ENCODE measurements around the gene TBATA.
A peak's percentile ranks its signal among the peaks of the same experiment; 100 is the strongest.

Gene TBATA, protein sequence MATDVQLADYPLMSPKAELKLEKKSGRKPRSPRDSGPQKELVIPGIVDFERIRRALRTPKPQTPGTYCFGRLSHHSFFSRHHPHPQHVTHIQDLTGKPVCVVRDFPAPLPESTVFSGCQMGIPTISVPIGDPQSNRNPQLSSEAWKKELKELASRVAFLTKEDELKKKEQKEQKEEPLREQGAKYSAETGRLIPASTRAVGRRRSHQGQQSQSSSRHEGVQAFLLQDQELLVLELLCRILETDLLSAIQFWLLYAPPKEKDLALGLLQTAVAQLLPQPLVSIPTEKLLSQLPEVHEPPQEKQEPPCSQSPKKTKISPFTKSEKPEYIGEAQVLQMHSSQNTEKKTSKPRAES

DNA sequence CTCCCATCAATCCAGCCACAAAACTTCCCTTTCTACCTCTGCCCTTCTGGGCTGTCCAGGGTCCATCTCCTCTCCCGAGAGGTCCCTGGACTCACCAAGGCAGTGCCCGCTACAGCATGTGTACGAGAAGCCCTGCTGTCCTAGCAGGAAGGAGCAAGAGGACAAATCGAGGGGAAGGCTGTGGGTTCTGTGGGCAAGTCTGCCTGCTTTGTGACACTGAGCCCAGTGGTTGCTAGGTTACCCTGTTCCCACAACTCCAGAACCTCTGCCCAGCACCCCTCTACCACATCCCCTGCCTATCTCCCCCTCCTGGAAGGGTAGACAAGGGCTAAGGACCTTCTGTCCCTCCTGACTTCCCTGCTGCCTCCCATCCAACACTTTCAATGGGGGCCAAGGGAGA lies at the start of gene TBATA:
Gene TBATA, minus strand, starts transcription at position 188 of the 400 bp plus-strand sequence. CDS start 1,998 bp downstream, outside the sequence.
- no peak for DNase-seq

DNA sequence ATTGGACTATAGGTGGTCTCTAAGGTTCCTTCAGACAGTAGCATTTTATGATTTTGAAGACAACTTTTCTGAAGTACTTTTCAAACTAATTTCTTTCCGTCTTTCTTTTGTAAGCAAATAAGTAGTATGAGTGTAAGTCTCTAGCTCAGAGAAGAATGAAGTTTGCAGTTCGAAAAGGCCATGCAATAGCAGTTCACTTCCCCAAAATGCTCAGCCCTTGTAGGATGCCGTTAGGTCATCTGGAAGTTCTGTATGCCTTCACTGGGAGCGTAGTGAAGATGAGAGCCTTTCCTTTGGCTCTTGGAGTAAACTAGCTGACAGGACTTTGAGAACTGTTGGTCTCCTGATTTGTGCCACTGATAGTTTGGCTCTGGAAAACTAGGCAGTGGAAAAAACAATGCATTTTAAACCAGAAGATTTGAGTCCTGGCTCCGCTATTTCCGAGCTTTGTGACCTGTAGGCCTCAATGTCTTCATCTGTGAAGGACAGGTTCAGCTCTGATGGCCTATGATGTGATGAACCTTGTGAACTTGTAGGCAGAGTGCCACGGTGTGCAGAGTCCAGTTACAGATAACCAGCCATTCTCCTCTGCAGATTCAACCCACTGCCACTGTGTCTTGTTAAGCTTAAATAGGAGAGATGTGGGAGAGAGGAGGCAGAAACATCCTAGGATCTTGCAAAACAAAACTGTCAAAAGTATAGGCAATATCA lies 49.4 kb upstream of the TBATA start:
- DNase-seq = no peak

DNA sequence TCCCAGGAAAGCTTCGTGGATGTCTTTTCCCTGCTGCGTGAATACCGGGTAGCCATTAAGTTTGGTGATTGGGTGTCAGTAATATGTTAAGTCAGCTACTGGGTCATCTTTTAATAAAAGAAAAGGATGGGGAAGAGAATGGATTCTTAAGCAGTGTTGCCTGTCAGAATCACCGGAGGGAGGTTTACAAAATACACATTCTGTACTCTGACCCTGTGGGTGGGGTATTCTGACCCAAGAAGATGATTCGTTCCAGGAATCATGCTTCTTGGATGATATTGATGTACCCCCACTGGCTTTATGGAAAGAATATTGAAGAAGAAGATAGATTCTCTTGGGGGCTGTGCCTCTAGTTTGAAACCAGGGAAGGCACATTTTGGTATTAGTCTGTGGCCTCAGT lies 48.8 kb upstream of the TBATA start:
- DNase-seq = no peak

DNA sequence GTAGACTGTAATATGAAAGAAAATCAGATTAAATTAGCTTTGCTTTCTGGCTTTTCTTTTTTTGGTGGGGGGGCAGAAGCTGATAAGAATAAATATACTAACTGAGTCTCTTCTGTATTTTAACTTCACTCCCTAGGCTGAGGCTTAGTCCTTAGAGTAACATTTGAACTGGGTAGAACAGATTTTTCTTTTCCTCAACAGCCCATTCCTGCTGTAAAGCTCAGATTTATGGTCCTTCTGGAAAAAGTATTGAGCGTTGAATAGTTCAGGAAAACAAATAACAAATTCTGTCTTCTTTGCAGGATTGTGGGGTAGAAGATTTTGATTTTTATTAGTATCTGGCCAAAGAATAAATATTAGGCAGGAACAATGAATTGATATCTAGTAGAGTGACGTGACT lies 48.4 kb upstream of the TBATA start:
- no peak for DNase-seq

DNA sequence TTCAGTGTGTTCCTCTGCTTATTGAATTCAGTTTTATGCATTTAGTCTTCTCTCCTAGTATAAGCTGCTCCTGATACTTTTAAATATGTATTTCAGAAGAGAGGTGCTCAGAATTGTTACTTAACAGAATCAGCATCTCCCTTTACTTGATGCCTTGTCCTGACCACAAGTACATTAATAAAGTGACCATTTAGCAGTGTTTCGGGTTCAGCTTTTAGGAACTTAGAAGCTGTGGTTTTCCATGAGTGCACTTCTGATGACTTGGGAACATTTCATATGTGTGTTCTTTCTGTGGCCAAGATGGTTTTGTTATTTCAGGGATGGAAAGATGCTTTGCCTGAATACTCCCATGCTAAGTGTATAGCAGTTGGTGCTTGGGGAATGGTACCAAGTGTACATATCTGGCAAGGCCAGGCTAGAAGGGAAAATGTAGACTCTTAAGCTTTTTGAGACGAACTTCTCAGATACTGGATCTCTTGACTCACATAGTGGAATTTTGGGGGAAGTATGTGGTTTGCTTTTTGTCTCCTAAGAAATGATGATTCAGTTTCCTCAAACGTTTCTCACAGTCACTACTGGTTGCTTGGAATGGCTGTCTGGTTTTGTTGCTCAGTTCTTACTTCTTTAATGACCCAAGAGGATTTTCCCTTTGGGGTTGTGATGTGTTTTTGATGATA lies 47.8 kb upstream of the TBATA start:
- peak; percentile 23 for DNase-seq

DNA sequence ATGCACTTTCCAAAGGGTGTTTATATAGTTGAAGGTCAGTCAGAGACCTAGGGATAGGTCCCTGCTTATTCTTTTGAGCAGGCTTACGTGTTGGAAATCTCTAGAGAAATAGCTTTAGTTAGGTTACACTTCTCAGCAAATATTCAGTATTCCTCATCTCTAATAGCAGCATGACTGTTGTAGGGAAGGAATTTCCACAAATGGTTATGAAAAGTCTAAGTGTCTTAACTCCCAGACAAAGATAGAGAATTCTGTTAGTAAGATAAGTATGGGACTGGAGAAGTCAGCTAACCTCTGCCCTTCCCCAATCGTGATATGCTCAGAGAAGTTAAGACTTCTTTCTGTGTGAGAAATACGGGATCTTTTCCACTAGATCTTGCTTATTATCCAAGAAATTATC lies 47.0 kb upstream of the TBATA start:
- DNase-seq = no peak

DNA sequence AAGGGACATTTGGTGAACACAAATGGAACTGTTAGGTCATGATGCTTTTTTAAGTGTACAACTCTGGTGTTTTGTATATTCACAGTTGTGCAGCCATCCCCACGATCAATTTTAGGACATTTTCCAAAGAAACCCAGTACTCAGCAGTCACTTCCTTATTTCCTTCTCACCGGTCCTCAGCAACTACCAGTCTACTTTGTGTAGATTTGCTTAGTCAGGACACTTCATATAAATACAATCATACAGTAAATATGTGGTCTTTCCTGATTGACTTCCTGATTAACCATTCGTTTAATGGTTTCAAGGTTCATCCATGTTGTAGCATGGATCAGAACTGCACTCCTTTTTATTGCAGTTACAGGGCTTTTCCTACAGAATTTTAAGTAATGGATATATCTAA lies 45.0 kb upstream of the TBATA start:
- DNase-seq = no peak

DNA sequence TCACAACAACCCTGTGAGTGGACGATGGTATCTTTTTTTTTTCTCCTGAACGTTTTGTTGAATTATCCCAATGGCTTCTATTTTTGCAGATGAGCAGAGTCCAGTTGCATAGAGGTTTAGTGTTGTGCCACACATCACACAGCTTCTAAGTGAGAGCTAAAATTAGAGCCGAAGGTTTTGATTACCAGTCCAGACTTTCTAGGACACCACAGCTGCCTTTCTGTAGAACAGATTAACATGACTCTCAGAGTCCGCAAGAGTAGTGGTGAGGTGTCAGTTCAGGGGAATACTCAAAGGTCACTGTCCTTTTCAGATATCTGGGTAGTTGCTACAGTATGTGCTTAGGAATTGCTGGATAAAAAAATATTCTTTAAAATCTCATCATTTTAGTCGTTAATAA lies 44.4 kb upstream of the TBATA start:
- DNase-seq = no peak

DNA sequence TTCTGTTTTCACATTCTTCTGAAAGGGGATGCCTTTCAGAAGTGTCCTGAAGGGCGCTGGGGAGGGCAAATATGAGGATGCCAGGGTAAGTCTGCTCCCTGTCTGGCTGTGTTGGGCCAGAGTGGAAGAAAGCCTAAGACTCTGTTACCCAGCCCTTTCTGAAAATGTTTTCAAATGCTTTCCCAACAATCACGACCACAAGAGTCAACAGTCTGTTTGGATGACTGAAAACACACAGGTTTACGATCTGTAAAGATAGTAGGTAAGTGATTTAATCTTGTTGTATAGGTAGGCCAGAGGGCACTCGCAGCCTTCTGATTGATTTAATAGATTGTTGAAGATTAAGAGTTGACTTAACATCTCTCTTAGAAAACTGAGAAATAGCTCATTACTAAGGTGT lies 43.7 kb upstream of the TBATA start:
- DNase-seq = no peak

DNA sequence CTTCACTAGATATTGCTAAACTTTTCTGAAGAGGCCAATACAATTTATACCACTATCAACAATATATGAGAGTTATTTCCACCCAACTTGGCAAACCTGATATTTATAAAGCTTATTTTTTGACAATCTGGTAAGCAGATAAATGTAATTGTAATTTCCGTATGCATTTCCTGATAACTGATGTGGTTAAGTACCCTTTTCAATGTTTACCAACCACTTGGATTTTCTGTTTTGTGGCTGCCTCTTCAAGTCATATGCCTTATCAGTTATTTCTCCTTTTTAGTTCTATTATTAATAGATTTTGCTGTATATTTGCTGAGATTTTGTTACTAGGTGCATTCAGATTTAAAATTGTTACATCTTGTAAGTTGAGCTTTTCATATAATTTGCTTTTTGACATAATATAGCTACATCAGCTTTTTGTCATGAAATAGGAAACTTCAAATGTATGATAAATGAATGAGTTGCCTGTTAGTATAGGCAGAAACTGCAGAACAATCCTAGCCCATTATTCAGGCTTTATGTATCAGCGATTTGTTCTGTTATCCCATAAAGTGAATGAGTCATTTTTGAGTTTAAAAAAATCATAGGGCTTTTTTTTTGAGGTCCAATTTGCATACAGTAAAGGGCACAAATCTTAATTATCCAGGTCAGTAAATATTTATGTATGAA lies 42.0 kb upstream of the TBATA start:
- no peak for DNase-seq

DNA sequence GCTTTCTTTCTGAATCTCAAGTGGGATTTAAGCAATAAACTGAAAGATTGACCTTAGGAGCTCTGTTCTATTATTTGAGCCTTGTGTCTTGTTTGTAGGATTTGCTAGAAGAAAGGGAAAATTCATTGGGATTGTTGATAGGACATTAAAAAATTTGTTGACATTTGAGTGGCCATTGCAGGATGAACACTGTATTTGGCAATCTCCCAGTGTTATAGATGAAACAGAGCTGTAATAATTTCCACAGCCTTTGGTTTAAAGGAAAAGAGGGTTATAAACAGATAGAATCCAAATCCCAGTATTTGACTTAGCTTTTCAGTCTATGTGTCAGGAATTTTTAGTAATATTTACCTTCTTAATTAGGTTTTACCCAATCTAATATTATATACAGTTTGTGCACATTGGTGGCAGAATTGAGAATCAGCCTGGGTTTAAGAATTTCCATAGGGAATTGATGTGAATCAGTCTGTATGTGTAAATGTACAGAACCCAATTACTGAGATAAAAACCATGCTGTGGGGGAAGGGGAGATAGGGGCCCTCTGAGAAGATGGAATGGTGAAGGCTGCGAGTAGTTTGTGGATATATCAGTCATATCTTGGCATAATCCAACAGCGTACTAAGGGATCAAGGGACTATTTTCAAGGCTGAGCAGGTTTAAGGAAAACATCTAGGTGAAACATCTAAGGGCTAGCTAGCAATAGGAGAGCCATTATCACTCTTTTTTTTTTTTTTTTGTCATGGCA lies 37.1 kb upstream of the TBATA start:
- no peak for DNase-seq

DNA sequence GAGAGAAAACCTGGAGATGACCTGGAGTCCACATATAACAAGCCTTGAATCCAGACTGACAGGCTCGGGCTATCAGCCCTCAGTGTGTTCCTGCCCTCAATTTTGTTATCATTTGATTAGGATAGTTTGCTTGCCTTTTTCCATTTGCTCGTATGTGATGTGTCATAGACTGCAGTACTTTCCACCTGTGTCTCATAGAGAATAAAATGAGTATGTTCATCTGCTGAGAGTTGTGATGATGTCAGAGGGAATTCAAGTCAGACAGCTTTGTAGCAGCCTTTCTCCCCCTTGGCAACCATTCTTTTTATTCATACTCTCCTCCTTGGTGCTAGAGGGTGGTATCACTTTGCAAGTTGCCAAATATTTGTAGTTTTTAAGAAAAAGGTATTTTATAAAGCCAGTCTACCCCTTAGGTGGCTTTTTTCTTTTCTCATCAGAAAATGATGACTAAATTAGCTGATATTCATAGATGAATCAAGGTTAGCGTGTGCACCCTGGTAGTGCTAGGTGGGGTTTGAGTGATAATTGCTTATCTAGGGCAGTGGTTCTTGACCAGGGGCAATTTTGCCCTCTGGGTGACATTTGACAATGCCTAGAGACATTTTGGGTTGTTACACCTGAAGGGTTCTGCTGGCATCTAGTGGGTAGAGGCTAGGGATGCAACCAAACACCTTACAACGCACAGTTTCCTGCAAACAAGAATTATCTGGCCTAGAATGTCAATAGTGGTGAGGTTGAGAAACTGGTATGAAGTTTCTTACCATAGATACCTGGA lies 36.0 kb upstream of the TBATA start:
- peak; percentile 14 for DNase-seq

DNA sequence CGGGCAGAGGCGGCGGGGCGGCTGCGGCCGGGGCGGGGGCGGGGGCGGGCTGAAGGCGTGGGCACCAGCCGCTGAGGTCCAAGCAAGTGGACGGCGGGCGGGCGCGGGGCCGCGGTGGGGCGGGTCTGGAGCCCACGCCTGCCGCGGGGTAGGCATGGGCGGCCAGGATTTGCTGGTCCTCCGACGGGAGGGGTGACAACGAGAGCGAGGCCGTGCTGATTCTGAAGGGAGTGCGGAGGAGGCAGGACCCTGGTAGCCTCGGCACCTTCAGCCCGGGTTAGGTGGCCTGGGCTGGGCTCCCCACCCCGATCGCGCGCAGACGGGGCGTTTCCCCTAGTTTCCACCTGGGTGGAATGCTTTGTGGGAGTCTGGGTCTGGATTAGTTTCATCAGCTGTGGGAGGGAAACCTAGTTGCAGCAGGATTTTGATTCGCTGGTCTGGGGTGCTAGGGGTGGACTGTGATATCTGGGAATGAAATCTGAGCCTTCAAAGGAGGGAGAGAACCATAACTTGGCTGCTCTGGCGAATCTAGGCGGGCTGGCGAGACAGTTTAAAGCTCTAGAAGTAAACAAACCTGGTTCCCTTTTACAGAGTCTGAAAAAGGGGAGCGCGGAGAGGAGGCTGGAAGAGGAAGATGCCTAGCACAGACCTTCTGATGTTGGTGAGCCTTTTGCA lies 31.2 kb upstream of the TBATA start:
- DNase-seq = peak; percentile 42

DNA sequence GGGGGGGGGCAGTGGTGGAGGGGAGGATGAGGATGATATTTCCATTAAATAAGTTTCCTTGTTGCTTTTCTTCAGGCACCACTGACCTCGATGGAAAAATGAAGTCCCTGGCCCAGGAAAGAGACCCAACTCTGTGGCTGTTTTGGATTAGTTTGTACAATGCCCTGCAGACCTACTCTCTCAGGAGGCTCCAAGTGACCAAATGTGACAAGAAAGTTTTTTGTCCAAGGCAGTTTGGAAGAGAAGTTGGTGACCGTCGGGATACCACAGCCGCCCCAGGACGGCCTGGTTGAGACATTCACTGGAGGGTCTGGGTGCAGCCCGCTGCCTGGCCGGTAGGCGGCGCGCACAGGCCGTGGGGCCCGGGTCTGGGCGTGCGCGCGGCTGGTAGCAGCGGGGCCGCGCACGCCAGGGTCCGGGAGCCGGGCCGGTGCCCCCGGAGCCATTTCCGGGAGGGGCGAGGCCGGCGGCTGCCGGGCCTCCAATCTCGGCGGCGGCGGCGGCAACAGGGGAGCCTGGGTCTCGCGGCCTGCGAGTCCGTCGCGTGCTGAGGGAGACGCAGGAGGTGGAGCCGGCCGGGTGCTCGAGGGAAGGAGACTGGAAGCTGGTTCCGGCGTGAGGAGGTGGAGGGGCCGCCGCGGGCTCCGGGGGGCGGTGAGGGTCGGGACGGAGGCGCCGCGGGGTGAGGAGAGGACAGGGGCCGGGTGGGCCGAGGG lies 30.5 kb upstream of the TBATA start, which contains the start of gene SGPL1:
Gene SGPL1, plus strand, starts transcription at position 445 of the 716 bp plus-strand sequence. CDS start 906 bp downstream, outside the sequence.
- DNase-seq = peak; percentile 86

DNA sequence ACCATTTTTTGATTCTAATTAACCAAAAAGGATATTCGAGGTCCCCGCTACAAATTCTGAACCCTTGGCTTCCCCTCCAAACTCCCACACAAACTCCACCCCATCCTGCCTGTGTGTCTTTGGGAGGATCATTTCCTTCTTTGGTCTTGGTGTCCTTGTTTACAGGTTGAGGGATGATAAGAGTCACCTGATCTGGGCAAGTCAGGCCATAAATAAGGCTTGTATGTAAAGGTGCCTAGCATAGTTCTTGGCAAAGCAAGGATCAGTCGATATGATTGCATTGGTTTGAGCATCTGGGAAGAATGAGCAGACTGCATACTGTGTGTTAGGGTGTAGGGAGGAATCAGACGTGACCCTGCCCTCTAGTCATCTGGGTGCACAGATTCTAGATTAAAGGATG lies 28.9 kb upstream of the TBATA start:
- DNase-seq = no peak

DNA sequence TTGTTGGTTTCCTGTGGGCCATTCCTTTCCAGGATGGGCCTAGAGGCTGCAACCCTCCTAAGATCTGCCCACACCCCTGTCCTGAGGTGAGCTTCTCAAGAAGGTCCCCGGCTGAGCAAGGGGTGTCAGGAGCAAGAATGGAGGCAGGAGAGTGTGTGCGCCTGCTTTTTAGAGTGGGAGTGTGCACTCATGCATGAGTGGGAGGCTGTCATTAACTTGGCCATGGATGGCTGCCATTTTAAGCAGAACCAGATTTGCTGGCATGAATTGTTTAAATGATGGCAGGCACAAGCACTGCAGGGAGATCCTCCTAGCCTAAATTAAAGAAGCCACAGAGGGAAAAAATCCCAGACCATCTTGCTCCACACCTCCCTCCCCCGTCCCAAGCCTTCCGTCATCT lies 27.6 kb upstream of the TBATA start:
- no peak for DNase-seq

DNA sequence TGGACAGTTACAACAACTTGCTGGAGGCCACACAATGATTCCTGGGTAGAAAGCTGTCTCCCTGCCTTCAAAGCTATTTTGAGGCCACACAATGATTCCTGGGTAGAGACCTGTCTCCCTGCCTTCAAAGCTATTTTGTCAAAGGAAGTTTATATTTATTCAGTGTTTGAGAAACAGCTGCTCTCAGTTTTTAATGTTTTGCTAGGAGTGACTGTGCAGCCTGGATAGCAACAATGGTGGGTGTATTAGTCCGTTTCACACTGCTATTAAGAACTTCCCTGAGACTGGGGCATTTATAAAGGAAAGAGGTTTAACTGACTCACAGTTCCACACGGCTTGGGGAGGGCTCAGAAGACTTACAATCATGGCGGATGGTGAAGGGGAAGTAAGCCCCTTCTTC lies 26.7 kb upstream of the TBATA start:
- DNase-seq = no peak

DNA sequence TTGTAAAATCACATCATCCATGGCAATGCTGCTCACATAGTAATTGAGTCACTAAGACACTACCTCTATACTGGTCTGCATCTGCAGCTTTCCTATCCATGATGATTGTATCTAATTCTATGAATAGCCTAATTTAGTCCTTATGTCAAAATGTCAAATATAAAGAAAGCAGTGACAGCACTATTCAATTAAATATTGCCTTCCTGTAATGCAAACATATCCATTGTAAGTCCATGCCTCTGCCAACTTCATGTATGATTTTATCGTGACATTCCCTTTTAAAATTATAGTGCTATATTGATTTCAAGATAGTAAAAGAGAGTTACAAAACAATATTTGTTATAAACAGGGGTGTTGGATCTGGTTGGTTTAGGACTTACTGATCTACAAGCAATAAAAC lies 25.8 kb upstream of the TBATA start:
- DNase-seq = no peak

DNA sequence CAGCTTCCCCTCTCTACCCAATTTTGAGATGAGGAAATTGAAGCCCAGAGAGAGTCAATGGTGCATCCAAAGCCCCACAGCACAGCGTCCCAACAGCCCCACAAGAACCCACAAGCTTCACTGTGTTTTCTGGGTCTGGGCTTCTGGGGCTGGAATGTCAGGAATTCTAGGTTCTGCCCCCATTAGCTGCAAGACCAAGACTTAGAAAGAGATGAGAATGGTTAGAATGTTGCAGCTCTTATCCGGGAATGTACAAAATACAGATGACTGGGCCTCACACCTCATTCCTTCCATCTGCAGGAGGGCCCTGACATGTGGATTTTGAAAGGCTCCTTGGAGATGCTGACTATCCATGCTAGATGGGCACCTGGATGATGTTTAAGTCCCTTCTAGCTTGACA lies 24.5 kb upstream of the TBATA start:
- DNase-seq = no peak

DNA sequence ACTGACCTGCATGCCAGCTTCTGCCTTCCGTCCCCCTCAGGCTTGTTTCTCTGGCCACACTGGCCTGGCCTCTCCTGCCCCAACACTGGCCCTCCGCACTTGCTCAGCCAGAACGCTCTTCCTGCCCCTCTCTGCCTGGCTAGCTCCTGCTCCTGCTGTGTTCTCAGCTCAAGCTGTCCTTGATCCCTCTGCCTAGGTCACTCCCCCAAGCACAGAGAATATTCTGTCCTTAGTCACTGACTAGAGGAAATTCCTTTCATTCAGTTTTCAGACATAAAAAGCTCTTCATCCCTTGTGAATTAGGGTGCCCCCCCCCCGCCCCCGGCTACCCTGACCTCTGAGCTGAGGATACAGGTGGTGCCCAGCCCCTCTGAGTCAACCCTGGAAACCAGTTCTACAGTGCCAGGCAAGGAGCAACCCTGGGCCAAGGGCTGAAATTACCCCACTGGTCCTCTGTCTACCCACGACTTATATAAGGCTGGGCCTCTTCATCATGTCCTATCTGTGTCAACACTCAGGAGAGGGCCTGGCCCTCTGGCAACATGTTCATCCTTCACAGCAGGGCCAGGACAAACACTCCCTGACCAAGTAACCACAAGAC lies 23.9 kb upstream of the TBATA start:
- no peak for DNase-seq

All from stimulated activated CD4-positive, alpha-beta T cell treated with anti-CD3 and anti-CD28 coated beads, Interleukin-4, amount 100 ng/mL, for 24 hours (primary cell).